ENCODE results near the gene CUZD1.

DNA sequence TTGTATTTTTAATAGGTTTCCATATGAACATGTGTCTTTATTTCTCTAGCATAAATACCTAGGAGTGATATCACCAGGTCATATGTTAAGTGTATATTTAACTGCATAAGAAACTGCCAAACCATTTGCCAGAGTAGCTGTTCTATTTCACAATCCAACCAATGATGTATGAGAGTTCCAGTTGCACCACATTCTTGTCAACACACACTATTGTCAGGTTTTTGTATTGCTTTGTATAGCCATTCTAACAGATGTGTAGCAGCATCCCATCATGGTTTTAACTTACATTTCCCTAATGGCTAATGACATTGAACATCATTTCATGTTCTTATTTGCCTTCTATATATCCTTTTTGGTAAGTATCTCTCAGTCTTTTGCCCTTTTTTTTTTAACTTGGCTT is 4.1 kb downstream of the CUZD1 start:
- TF ChIP-seq, protein P1, sequence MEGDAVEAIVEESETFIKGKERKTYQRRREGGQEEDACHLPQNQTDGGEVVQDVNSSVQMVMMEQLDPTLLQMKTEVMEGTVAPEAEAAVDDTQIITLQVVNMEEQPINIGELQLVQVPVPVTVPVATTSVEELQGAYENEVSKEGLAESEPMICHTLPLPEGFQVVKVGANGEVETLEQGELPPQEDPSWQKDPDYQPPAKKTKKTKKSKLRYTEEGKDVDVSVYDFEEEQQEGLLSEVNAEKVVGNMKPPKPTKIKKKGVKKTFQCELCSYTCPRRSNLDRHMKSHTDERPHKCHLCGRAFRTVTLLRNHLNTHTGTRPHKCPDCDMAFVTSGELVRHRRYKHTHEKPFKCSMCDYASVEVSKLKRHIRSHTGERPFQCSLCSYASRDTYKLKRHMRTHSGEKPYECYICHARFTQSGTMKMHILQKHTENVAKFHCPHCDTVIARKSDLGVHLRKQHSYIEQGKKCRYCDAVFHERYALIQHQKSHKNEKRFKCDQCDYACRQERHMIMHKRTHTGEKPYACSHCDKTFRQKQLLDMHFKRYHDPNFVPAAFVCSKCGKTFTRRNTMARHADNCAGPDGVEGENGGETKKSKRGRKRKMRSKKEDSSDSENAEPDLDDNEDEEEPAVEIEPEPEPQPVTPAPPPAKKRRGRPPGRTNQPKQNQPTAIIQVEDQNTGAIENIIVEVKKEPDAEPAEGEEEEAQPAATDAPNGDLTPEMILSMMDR (conservative IDR thresholded peaks at IDR 0.05 in 1 of 2, IDR thresholded peaks at IDR 0.05 in 1 of 2; ENCODE audit: low read depth in 1 of 2, low read length in 2 of 2), result no peak
- TF ChIP-seq EZH2 (IDR thresholded peaks at IDR 0.05; ENCODE audit: low read length, missing control alignments), result no peak

Measured in fibroblast of lung (primary cell).